Left ventricle myocardium inferior (tissue), 1 donor: ENCODE results near the gene SRBD1. TPM values are rescaled to one million over a fixed set of nuclear protein-coding genes. Genes with fewer than 3 reads are reported as not detected.

Experiments
- DNase-seq: peaks from one replicate; pipeline ENCODE4 v3.0.0-alpha.2; 2020
- H3K27ac ChIP-seq: fragments of 200-600 bp; replicated peaks from 2 replicates; pipeline ENCODE4 v1.8.0; 2021
- H3K27me3 ChIP-seq: fragments of 200-600 bp; 2 replicates; pipeline ENCODE4 v1.8.0; 2021; ENCODE audit warnings: low read depth
- H3K36me3 ChIP-seq: fragments of 200-600 bp; 2 replicates; pipeline ENCODE4 v1.8.0; 2021
- H3K4me1 ChIP-seq: fragments of 200-600 bp; 2 replicates; pipeline ENCODE4 v1.8.0; 2021
- H3K4me3 ChIP-seq: fragments of 200-600 bp; 2 replicates; pipeline ENCODE4 v1.8.0; 2021; ENCODE audit warnings: mild to moderate bottlenecking, moderate library complexity
- H3K9me3 ChIP-seq: fragments of 200-600 bp; replicated peaks from 2 replicates; pipeline ENCODE4 v1.8.0; 2021
- CTCF ChIP-seq: fragments of 200-600 bp; IDR thresholded peaks from 2 replicates; pipeline ENCODE4 v1.8.0; 2021; ENCODE audit warnings: antibody characterized with exemption, mild to moderate bottlenecking, borderline replicate concordance
- intact Hi-C: fragments of 100-400 bp; cut with micrococcal nuclease; formaldehyde crosslinking; loops from one replicate; pipeline ENCODE4 v1.11.0; 2022
- total RNA-seq: library from RNA; stranded (reverse); fragmentation: NEBNext Ultra II Directional; extraction: Animal tissue kit (Norgen Biotek cat#: 25700); gene quantifications from one replicate; pipeline ENCODE4 v1.2.1, GENCODE V29; 2021
- donor health status: DM: no; HTN: yes; CAD: no; lungs with severe emphysema.

Gene SRBD1
- total RNA-seq, 1 donor from 2014 or later: 11.8 TPM

- no peak for TF ChIP-seq CTCF
- intact Hi-C loops: no loop called here
These were observed 11.4 kb upstream of the SRBD1 start for GRCh38 chr2:45622336-45623075.

DNA sequence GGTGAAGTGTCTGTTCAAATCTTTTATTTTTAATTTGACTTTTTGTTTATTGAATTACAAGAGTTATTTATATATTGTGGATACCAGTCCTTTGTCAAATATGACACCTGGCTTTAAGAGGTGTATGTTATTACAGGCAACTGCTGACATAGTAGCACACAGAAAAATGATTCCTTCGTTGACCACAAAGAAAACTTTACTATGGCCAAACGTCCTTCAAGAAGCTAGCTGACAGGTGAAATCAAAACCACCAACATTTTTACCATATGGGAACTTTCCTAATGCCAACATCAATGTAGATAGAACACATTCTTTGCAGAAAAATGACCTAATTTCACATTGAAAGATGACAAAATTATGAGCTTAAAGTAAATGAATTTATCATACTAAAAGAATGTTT is 6.4 kb upstream of the SRBD1 start:
- Histone ChIP-seq H3K27me3 (no peaks in the 10 kb centered on the region), H3K4me1 (no peaks in the 10 kb centered on the region), H3K9me3 (no peaks in the 10 kb centered on the region), H3K27ac (no peak overlapping the region), H3K4me3 (no peak overlapping the region), H3K36me3 (no peaks in the 10 kb centered on the region)
- TF ChIP-seq CTCF: no peak
- no peak for DNase-seq
- intact Hi-C loops: no loop called here

More at GRCh38 chr2:45622336-45623075, 11.4 kb upstream of the SRBD1 start:
- no peaks in the 10 kb centered on the region for H3K9me3 ChIP-seq
- DNase-seq: no peak
- H3K27me3 ChIP-seq: no peaks in the 10 kb centered on the region
- H3K4me3 ChIP-seq: no peak overlapping the region
- H3K27ac ChIP-seq: no peak overlapping the region
- H3K4me1 ChIP-seq: no peaks in the 10 kb centered on the region
- H3K36me3 ChIP-seq: no peaks in the 10 kb centered on the region

GRCh38 chr2:45616658-45617411 is 5.8 kb upstream of the SRBD1 start:
- peaks cover under 1% of the 10 kb centered on the region for H3K4me1 ChIP-seq
- intact Hi-C loops: no loop called here
- no peak overlapping the region for H3K4me3 ChIP-seq
- no peak overlapping the region for H3K27ac ChIP-seq
- H3K27me3 ChIP-seq: no peaks in the 10 kb centered on the region
- no peaks in the 10 kb centered on the region for H3K9me3 ChIP-seq
- no peak for DNase-seq
- no peak for TF ChIP-seq CTCF
- H3K36me3 ChIP-seq: no peaks in the 10 kb centered on the region

DNA sequence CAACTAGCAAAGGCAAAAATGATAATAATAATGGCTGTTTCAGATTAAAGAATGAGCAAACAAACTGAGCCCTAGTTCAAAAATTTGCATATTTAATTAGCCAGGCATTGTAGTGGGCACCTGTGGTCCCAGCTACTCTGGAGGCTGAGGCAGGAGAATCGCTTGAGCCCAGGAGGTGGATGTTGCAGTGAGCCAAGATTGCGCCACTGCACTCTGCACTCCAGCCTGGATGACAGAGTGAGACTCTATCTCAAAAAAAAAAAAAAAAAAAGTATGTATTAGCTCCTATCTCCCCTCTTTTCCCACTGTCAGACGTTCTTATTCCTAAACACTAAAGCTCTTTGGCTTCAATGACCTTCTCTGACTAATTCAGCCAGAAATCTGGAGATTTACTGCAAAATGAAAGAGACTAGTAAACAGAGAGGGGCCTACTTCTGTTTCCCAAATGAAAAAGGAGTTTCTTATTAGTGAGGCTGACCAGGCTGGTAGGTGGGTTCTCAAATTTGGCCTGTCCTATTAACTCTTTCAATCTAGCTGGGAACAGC is 3.9 kb upstream of the SRBD1 start:
- DNase-seq: no peak
- Histone ChIP-seq H3K9me3 (no peaks in the 10 kb centered on the region), H3K27ac (peak overlapping the region; percentile 13), H3K4me3 (no peak overlapping the region), H3K27me3 (no peaks in the 10 kb centered on the region), H3K36me3 (no peaks in the 10 kb centered on the region), H3K4me1 (peaks cover 18% of the 10 kb centered on the region)
- intact Hi-C loops: no loop called here
- no peak for TF ChIP-seq CTCF

DNA sequence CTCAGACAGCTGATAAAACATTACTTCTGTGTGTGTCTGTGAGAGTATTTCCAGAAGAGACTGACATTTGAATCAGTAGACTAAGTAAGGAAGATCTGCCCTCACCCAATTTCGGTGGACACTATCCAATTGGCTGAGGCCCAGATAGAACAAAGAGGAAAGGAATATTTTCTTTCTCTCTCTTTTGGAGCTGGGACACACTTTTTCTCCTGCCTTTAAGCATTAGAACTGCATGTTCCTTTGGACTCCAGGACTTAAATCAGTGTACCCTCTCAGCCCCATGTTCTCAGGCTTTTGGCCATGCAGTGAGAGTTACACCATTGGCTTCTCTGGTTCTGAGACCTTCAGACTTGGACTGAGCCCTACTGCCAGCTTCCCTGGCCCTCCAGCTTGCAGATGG is 3.3 kb upstream of the SRBD1 start:
- H3K4me1 ChIP-seq: peaks cover 24% of the 10 kb centered on the region
- H3K27me3 ChIP-seq: no peaks in the 10 kb centered on the region
- H3K27ac ChIP-seq: peak overlapping the region; percentile 13
- H3K4me3 ChIP-seq: no peak overlapping the region
- no peaks in the 10 kb centered on the region for H3K9me3 ChIP-seq
- no peak for TF ChIP-seq CTCF
- H3K36me3 ChIP-seq: no peaks in the 10 kb centered on the region
- DNase-seq: no peak
- intact Hi-C loops: no loop called here
